H9 (cell line): ENCODE data around the gene MYOM3. TPM values are rescaled to one million over a fixed set of nuclear protein-coding genes. Genes with fewer than 3 reads are reported as not detected.

Experiments
- DNase-seq: peaks from one replicate; pipeline ENCODE4 v3.0.0-alpha.2; 2017
- H2AFZ ChIP-seq: one replicate; pipeline ENCODE4 v1.6.1; 2013; ENCODE audit warnings: mild to moderate bottlenecking, low read length, control low read depth, moderate library complexity
- H2AK5ac ChIP-seq: 2 replicates; pipeline ENCODE4 v1.6.1; 2013; ENCODE audit warnings: low read length, control low read depth, mixed read lengths; ENCODE audit not compliant: insufficient read length
- H2BK120ac ChIP-seq: one replicate; pipeline ENCODE4 v1.6.1; 2013; ENCODE audit warnings: low read depth, mild to moderate bottlenecking, low read length, control low read depth, inconsistent platforms; ENCODE audit not compliant: poor library complexity, severe bottlenecking
- H2BK12ac ChIP-seq: 2 replicates; pipeline ENCODE4 v1.6.1; 2013; ENCODE audit warnings: low read length, control low read depth, mixed read lengths, low read depth; ENCODE audit not compliant: insufficient read length
- H2BK15ac ChIP-seq: 2 replicates; pipeline ENCODE4 v1.6.1; 2013; ENCODE audit warnings: low read depth, low read length, control low read depth
- H2BK20ac ChIP-seq: one replicate; pipeline ENCODE4 v1.6.1; 2013; ENCODE audit warnings: low read depth, mild to moderate bottlenecking, low read length, control low read depth, inconsistent platforms; ENCODE audit not compliant: poor library complexity, severe bottlenecking
- H2BK5ac ChIP-seq: 2 replicates; pipeline ENCODE4 v1.6.1; 2013; ENCODE audit warnings: low read length, control low read depth, mixed read lengths; ENCODE audit not compliant: insufficient read length
- H3K14ac ChIP-seq: 2 replicates; pipeline ENCODE4 v1.6.1; 2013; ENCODE audit warnings: low read length, control low read depth; ENCODE audit not compliant: insufficient read depth
- H3K18ac ChIP-seq: 2 replicates; pipeline ENCODE4 v1.6.1; 2013; ENCODE audit warnings: low read depth, mild to moderate bottlenecking, mixed read lengths, low read length, control low read depth; ENCODE audit not compliant: insufficient read length
- H3K23ac ChIP-seq: 2 replicates; pipeline ENCODE4 v1.6.1; 2013; ENCODE audit warnings: low read length, control low read depth, mixed read lengths, low read depth; ENCODE audit not compliant: insufficient read length
- H3K23me2 ChIP-seq: 2 replicates; pipeline ENCODE4 v1.6.1; 2013; ENCODE audit warnings: low read depth, mild to moderate bottlenecking, mixed read lengths, low read length, control low read depth; ENCODE audit not compliant: insufficient read length, poor library complexity, severe bottlenecking
- H3K27ac ChIP-seq: 2 replicates; pipeline ENCODE4 v1.5.1; 2013; ENCODE audit warnings: low read length, control low read depth, mixed read lengths, low read depth; ENCODE audit not compliant: insufficient read length
- H3K27me3 ChIP-seq: 2 replicates; pipeline ENCODE4 v1.6.1; 2013; ENCODE audit warnings: low read length, control low read depth, inconsistent platforms; ENCODE audit not compliant: insufficient read depth
- H3K4ac ChIP-seq: 2 replicates; pipeline ENCODE4 v1.6.1; 2013; ENCODE audit warnings: low read depth, mild to moderate bottlenecking, control low read depth, inconsistent platforms, low read length, moderate library complexity
- H3K4me1 ChIP-seq: 2 replicates; pipeline ENCODE4 v1.6.1; 2013; ENCODE audit warnings: low read length, control low read depth, inconsistent platforms; ENCODE audit not compliant: insufficient read depth
- H3K4me2 ChIP-seq: 2 replicates; pipeline ENCODE4 v1.6.1; 2013; ENCODE audit warnings: low read length, control low read depth, mixed read lengths; ENCODE audit not compliant: insufficient read length, insufficient read depth
- H3K56ac ChIP-seq: 2 replicates; pipeline ENCODE4 v1.6.1; 2013; ENCODE audit warnings: low read depth, mild to moderate bottlenecking, mixed read lengths, low read length, control low read depth; ENCODE audit not compliant: insufficient read length
- H3K79me1 ChIP-seq: 2 replicates; pipeline ENCODE4 v1.6.1; 2013; ENCODE audit warnings: low read depth, mild to moderate bottlenecking, moderate library complexity, low read length, control low read depth, inconsistent platforms; ENCODE audit not compliant: insufficient read depth, poor library complexity, severe bottlenecking
- H3K79me2 ChIP-seq: 2 replicates; pipeline ENCODE4 v1.6.1; 2013; ENCODE audit warnings: low read length, control low read depth, inconsistent platforms; ENCODE audit not compliant: insufficient read depth
- H3K9ac ChIP-seq: 2 replicates; pipeline ENCODE4 v1.6.1; 2013; ENCODE audit warnings: low read length, control low read depth, mixed read lengths; ENCODE audit not compliant: insufficient read length; ENCODE audit errors: extremely low read depth
- H3K9me3 ChIP-seq: one replicate; pipeline ENCODE4 v1.6.1; 2013; ENCODE audit warnings: low read depth, low read length, inconsistent platforms; ENCODE audit not compliant: control insufficient read depth
- H3T11ph ChIP-seq: one replicate; pipeline ENCODE4 v1.6.1; 2013; ENCODE audit warnings: mild to moderate bottlenecking, low read length, control low read depth, inconsistent platforms
- H4K20me1 ChIP-seq: one replicate; pipeline ENCODE4 v1.6.1; 2013; ENCODE audit not compliant: control insufficient read depth, insufficient read length, insufficient read depth
- H4K5ac ChIP-seq: 2 replicates; pipeline ENCODE4 v1.6.1; 2013; ENCODE audit warnings: low read depth, mild to moderate bottlenecking, mixed read lengths, low read length, control low read depth; ENCODE audit not compliant: insufficient read length
- H4K8ac ChIP-seq: replicated peaks from 2 replicates; pipeline ENCODE4 v1.6.1; 2013; ENCODE audit warnings: low read length, control low read depth, mixed read lengths, low read depth; ENCODE audit not compliant: insufficient read length
- H4K91ac ChIP-seq: 2 replicates; pipeline ENCODE4 v1.6.1; 2013; ENCODE audit warnings: low read depth, mild to moderate bottlenecking, moderate library complexity, mixed read lengths, low read length, control low read depth; ENCODE audit not compliant: insufficient read length
- H3K27ac Mint-ChIP-seq, 3 experiments: 2 replicates in 2 of 3; 3 replicates in 1 of 3; pipeline ENCODE4 v1.8.0; 2020 to 2021; ENCODE audit warnings: mixed read lengths in 3 of 3, mild to moderate bottlenecking in 1 of 3, moderate library complexity in 1 of 3
- H3K27me3 Mint-ChIP-seq: 2 replicates; pipeline ENCODE4 v1.8.0; 2021; ENCODE audit warnings: low read depth, mild to moderate bottlenecking, moderate library complexity, mixed read lengths
- H3K36me3 Mint-ChIP-seq, 3 experiments: 2 replicates in 2 of 3; 3 replicates in 1 of 3; pipeline ENCODE4 v1.8.0; 2020 to 2021; ENCODE audit warnings: low read depth in 3 of 3, mixed read lengths in 3 of 3; ENCODE audit not compliant: insufficient read depth in 1 of 3
- H3K4me1 Mint-ChIP-seq, 2 experiments: 2 replicates each; pipeline ENCODE4 v1.8.0; 2020; ENCODE audit warnings: mixed read lengths in 2 of 2
- H3K4me3 Mint-ChIP-seq, 2 experiments: 2 replicates in 1 of 2; 3 replicates in 1 of 2; pipeline ENCODE4 v1.8.0; 2020 to 2021; ENCODE audit warnings: mild to moderate bottlenecking in 2 of 2, mixed read lengths in 2 of 2, moderate library complexity in 1 of 2
- H3K9me3 Mint-ChIP-seq, 2 experiments: 2 replicates in 1 of 2; 3 replicates in 1 of 2; pipeline ENCODE4 v1.8.0; 2020; ENCODE audit warnings: mild to moderate bottlenecking in 2 of 2, mixed read lengths in 2 of 2, moderate library complexity in 1 of 2
- CTCF ChIP-seq: fragments of 200-600 bp; sonication (generic); conservative IDR thresholded peaks from 3 replicates; pipeline ENCODE4 v1.8.0; 2021; ENCODE audit warnings: antibody characterized with exemption, mild to moderate bottlenecking
- WGBS: extraction: QIAGEN DNeasy Blood & Tissue Kit; methylation state at CpG from one replicate; pipeline ENCODE4 v1.1.7; 2013; ENCODE audit warnings: missing lambda C conversion rate, low lambda C conversion rate, mixed read lengths; ENCODE audit not compliant: insufficient read length; ENCODE audit errors: extremely low coverage; 5-methylcytosine and 5-hydroxymethylcytosine counted together
- total RNA-seq: library from RNA; stranded (reverse); gene quantifications from 2 replicates; pipeline ENCODE4 v1.2.1, GENCODE V29; 2021

MYOM3 gene
- total RNA-seq, 1 experiment from 2014 or later, result 0.11 TPM

- Histone ChIP-seq H3T11ph (no peak overlapping the region), H3K4me1 (no peaks in the 10 kb centered on the region), H2AFZ (no peak overlapping the region), H2AK5ac (no peak overlapping the region), H4K8ac (no peak overlapping the region), H2BK12ac (no peak overlapping the region), H2BK15ac (no peak overlapping the region), H3K18ac (no peak overlapping the region), H3K9ac (no peak overlapping the region), H2BK120ac (no peak overlapping the region), H3K79me2 (no peaks in the 10 kb centered on the region), H2BK20ac (no peak overlapping the region), H4K5ac (no peak overlapping the region), H3K4ac (no peak overlapping the region), H4K91ac (no peak overlapping the region), H3K14ac (no peak overlapping the region), H2BK5ac (no peak overlapping the region), H3K27ac (no peak overlapping the region), H3K79me1 (no peaks in the 10 kb centered on the region), H4K20me1 (no peaks in the 10 kb centered on the region), H3K4me2 (no peak overlapping the region), H3K23ac (no peak overlapping the region), H3K56ac (no peak overlapping the region), H3K23me2 (no peaks in the 10 kb centered on the region), H3K9me3 (no peaks in the 10 kb centered on the region), H3K27me3 (no peaks in the 10 kb centered on the region)
- no peaks in the 10 kb centered on the region for H3K9me3 Mint-ChIP-seq
- TF ChIP-seq CTCF, result no peak
- no peaks in the 10 kb centered on the region; the same call in none of the 2 replicates for H3K27me3 Mint-ChIP-seq
- H3K36me3 Mint-ChIP-seq, result no peaks in the 10 kb centered on the region
- WGBS, result no CpG with 5 or more reads among the region's 14 CpGs
- peak overlapping the region in 1 of 3 experiments; percentile 96; a peak in 1 of 7 replicates for H3K27ac Mint-ChIP-seq
- peaks cover 5 to 10% of the 10 kb centered on the region in 2 experiments; a peak in 3 of 4 replicates for H3K4me1 Mint-ChIP-seq
- DNase-seq, result no peak
- H3K4me3 Mint-ChIP-seq, result no peak overlapping the region
These were observed 9.5 kb upstream of the MYOM3 start for GRCh38 chr1:24121406-24121805.
